H9 (cell line): ENCODE results near the gene SORBS1. TPM values are rescaled to one million over a fixed set of nuclear protein-coding genes. Genes with fewer than 3 reads are reported as not detected.

Experiments
- DNase-seq: peaks from one replicate; pipeline ENCODE4 v3.0.0-alpha.2; 2017
- H2AFZ ChIP-seq: one replicate; pipeline ENCODE4 v1.6.1; 2013; ENCODE audit warnings: mild to moderate bottlenecking, low read length, control low read depth, moderate library complexity
- H2AK5ac ChIP-seq: 2 replicates; pipeline ENCODE4 v1.6.1; 2013; ENCODE audit warnings: low read length, control low read depth, mixed read lengths; ENCODE audit not compliant: insufficient read length
- H2BK120ac ChIP-seq: one replicate; pipeline ENCODE4 v1.6.1; 2013; ENCODE audit warnings: low read depth, mild to moderate bottlenecking, low read length, control low read depth, inconsistent platforms; ENCODE audit not compliant: poor library complexity, severe bottlenecking
- H2BK12ac ChIP-seq: 2 replicates; pipeline ENCODE4 v1.6.1; 2013; ENCODE audit warnings: low read length, control low read depth, mixed read lengths, low read depth; ENCODE audit not compliant: insufficient read length
- H2BK15ac ChIP-seq: 2 replicates; pipeline ENCODE4 v1.6.1; 2013; ENCODE audit warnings: low read depth, low read length, control low read depth
- H2BK20ac ChIP-seq: one replicate; pipeline ENCODE4 v1.6.1; 2013; ENCODE audit warnings: low read depth, mild to moderate bottlenecking, low read length, control low read depth, inconsistent platforms; ENCODE audit not compliant: poor library complexity, severe bottlenecking
- H2BK5ac ChIP-seq: 2 replicates; pipeline ENCODE4 v1.6.1; 2013; ENCODE audit warnings: low read length, control low read depth, mixed read lengths; ENCODE audit not compliant: insufficient read length
- H3K14ac ChIP-seq: 2 replicates; pipeline ENCODE4 v1.6.1; 2013; ENCODE audit warnings: low read length, control low read depth; ENCODE audit not compliant: insufficient read depth
- H3K18ac ChIP-seq: 2 replicates; pipeline ENCODE4 v1.6.1; 2013; ENCODE audit warnings: low read depth, mild to moderate bottlenecking, mixed read lengths, low read length, control low read depth; ENCODE audit not compliant: insufficient read length
- H3K23ac ChIP-seq: 2 replicates; pipeline ENCODE4 v1.6.1; 2013; ENCODE audit warnings: low read length, control low read depth, mixed read lengths, low read depth; ENCODE audit not compliant: insufficient read length
- H3K23me2 ChIP-seq: 2 replicates; pipeline ENCODE4 v1.6.1; 2013; ENCODE audit warnings: low read depth, mild to moderate bottlenecking, mixed read lengths, low read length, control low read depth; ENCODE audit not compliant: insufficient read length, poor library complexity, severe bottlenecking
- H3K27ac ChIP-seq: 2 replicates; pipeline ENCODE4 v1.5.1; 2013; ENCODE audit warnings: low read length, control low read depth, mixed read lengths, low read depth; ENCODE audit not compliant: insufficient read length
- H3K27me3 ChIP-seq: 2 replicates; pipeline ENCODE4 v1.6.1; 2013; ENCODE audit warnings: low read length, control low read depth, inconsistent platforms; ENCODE audit not compliant: insufficient read depth
- H3K4ac ChIP-seq: 2 replicates; pipeline ENCODE4 v1.6.1; 2013; ENCODE audit warnings: low read depth, mild to moderate bottlenecking, control low read depth, inconsistent platforms, low read length, moderate library complexity
- H3K4me1 ChIP-seq: 2 replicates; pipeline ENCODE4 v1.6.1; 2013; ENCODE audit warnings: low read length, control low read depth, inconsistent platforms; ENCODE audit not compliant: insufficient read depth
- H3K4me2 ChIP-seq: 2 replicates; pipeline ENCODE4 v1.6.1; 2013; ENCODE audit warnings: low read length, control low read depth, mixed read lengths; ENCODE audit not compliant: insufficient read length, insufficient read depth
- H3K56ac ChIP-seq: 2 replicates; pipeline ENCODE4 v1.6.1; 2013; ENCODE audit warnings: low read depth, mild to moderate bottlenecking, mixed read lengths, low read length, control low read depth; ENCODE audit not compliant: insufficient read length
- H3K79me1 ChIP-seq: 2 replicates; pipeline ENCODE4 v1.6.1; 2013; ENCODE audit warnings: low read depth, mild to moderate bottlenecking, moderate library complexity, low read length, control low read depth, inconsistent platforms; ENCODE audit not compliant: insufficient read depth, poor library complexity, severe bottlenecking
- H3K79me2 ChIP-seq: 2 replicates; pipeline ENCODE4 v1.6.1; 2013; ENCODE audit warnings: low read length, control low read depth, inconsistent platforms; ENCODE audit not compliant: insufficient read depth
- H3K9ac ChIP-seq: 2 replicates; pipeline ENCODE4 v1.6.1; 2013; ENCODE audit warnings: low read length, control low read depth, mixed read lengths; ENCODE audit not compliant: insufficient read length; ENCODE audit errors: extremely low read depth
- H3K9me3 ChIP-seq: one replicate; pipeline ENCODE4 v1.6.1; 2013; ENCODE audit warnings: low read depth, low read length, inconsistent platforms; ENCODE audit not compliant: control insufficient read depth
- H3T11ph ChIP-seq: one replicate; pipeline ENCODE4 v1.6.1; 2013; ENCODE audit warnings: mild to moderate bottlenecking, low read length, control low read depth, inconsistent platforms
- H4K20me1 ChIP-seq: one replicate; pipeline ENCODE4 v1.6.1; 2013; ENCODE audit not compliant: control insufficient read depth, insufficient read length, insufficient read depth
- H4K5ac ChIP-seq: 2 replicates; pipeline ENCODE4 v1.6.1; 2013; ENCODE audit warnings: low read depth, mild to moderate bottlenecking, mixed read lengths, low read length, control low read depth; ENCODE audit not compliant: insufficient read length
- H4K8ac ChIP-seq: replicated peaks from 2 replicates; pipeline ENCODE4 v1.6.1; 2013; ENCODE audit warnings: low read length, control low read depth, mixed read lengths, low read depth; ENCODE audit not compliant: insufficient read length
- H4K91ac ChIP-seq: 2 replicates; pipeline ENCODE4 v1.6.1; 2013; ENCODE audit warnings: low read depth, mild to moderate bottlenecking, moderate library complexity, mixed read lengths, low read length, control low read depth; ENCODE audit not compliant: insufficient read length
- H3K27ac Mint-ChIP-seq, 3 experiments: 2 replicates in 2 of 3; 3 replicates in 1 of 3; pipeline ENCODE4 v1.8.0; 2020 to 2021; ENCODE audit warnings: mixed read lengths in 3 of 3, mild to moderate bottlenecking in 1 of 3, moderate library complexity in 1 of 3
- H3K27me3 Mint-ChIP-seq: 2 replicates; pipeline ENCODE4 v1.8.0; 2021; ENCODE audit warnings: low read depth, mild to moderate bottlenecking, moderate library complexity, mixed read lengths
- H3K36me3 Mint-ChIP-seq, 3 experiments: 2 replicates in 2 of 3; 3 replicates in 1 of 3; pipeline ENCODE4 v1.8.0; 2020 to 2021; ENCODE audit warnings: low read depth in 3 of 3, mixed read lengths in 3 of 3; ENCODE audit not compliant: insufficient read depth in 1 of 3
- H3K4me1 Mint-ChIP-seq, 2 experiments: 2 replicates each; pipeline ENCODE4 v1.8.0; 2020; ENCODE audit warnings: mixed read lengths in 2 of 2
- H3K4me3 Mint-ChIP-seq, 2 experiments: 2 replicates in 1 of 2; 3 replicates in 1 of 2; pipeline ENCODE4 v1.8.0; 2020 to 2021; ENCODE audit warnings: mild to moderate bottlenecking in 2 of 2, mixed read lengths in 2 of 2, moderate library complexity in 1 of 2
- H3K9me3 Mint-ChIP-seq, 2 experiments: 2 replicates in 1 of 2; 3 replicates in 1 of 2; pipeline ENCODE4 v1.8.0; 2020; ENCODE audit warnings: mild to moderate bottlenecking in 2 of 2, mixed read lengths in 2 of 2, moderate library complexity in 1 of 2
- WGBS: extraction: QIAGEN DNeasy Blood & Tissue Kit; methylation state at CpG from one replicate; pipeline ENCODE4 v1.1.7; 2013; ENCODE audit warnings: missing lambda C conversion rate, low lambda C conversion rate, mixed read lengths; ENCODE audit not compliant: insufficient read length; ENCODE audit errors: extremely low coverage; 5-methylcytosine and 5-hydroxymethylcytosine counted together
- total RNA-seq: library from RNA; stranded (reverse); gene quantifications from 2 replicates; pipeline ENCODE4 v1.2.1, GENCODE V29; 2021
- TF ChIP-seq, protein P1 (sequence below): fragments of 200-600 bp; sonication (generic); conservative IDR thresholded peaks from 3 replicates; pipeline ENCODE4 v1.8.0; 2021; ENCODE audit warnings: antibody characterized with exemption, mild to moderate bottlenecking

The SORBS1 gene
- total RNA-seq, 1 experiment from 2014 or later = 24.3 TPM

DNA sequence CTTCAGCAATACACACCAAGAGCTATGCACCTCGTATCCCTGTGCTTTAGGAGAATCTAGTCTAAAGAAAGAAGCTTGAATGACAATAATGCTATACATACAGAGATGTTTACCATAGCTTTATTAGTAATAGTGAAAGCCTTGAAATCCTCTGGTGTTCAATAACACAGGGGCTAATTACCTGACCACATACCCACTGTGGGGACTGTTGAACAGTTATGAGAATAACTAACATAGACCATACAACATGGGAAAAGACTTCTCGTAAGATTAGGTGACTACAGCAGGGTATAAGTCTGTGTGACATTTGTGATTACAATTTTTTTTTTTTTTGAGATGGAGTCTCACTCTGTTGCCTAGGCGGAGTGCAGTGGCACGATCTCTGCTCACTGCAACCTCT lies 111.0 kb downstream of the SORBS1 start:
- Histone ChIP-seq H2BK120ac (no peak overlapping the region), H3K79me1 (no peaks in the 10 kb centered on the region), H4K5ac (no peak overlapping the region), H4K20me1 (no peaks in the 10 kb centered on the region), H3K14ac (no peak overlapping the region), H3K23me2 (no peaks in the 10 kb centered on the region), H3K4ac (no peak overlapping the region), H3K18ac (no peak overlapping the region), H3K56ac (no peak overlapping the region), H3K9me3 (no peaks in the 10 kb centered on the region), H2BK5ac (no peak overlapping the region), H2BK15ac (no peak overlapping the region), H3K27ac (no peak overlapping the region), H2BK20ac (no peak overlapping the region), H3K9ac (no peak overlapping the region), H3K23ac (no peak overlapping the region), H2BK12ac (no peak overlapping the region), H3K4me1 (peaks cover 2% of the 10 kb centered on the region; the same call in 1 of the 2 replicates), H2AFZ (no peak overlapping the region), H2AK5ac (no peak overlapping the region), H3K27me3 (no peaks in the 10 kb centered on the region), H3K79me2 (no peaks in the 10 kb centered on the region), H4K91ac (no peak overlapping the region), H3K4me2 (no peak overlapping the region), H4K8ac (no peak overlapping the region), H3T11ph (no peak overlapping the region)
- Mint-ChIP-seq H3K4me3 (no peak overlapping the region), H3K27me3 (no peaks in the 10 kb centered on the region), H3K9me3 (no peaks in the 10 kb centered on the region), H3K27ac (no peak overlapping the region), H3K36me3 (no peaks in the 10 kb centered on the region), H3K4me1 (peaks cover 16 to 30% of the 10 kb centered on the region in 2 experiments)
- TF ChIP-seq, protein P1, sequence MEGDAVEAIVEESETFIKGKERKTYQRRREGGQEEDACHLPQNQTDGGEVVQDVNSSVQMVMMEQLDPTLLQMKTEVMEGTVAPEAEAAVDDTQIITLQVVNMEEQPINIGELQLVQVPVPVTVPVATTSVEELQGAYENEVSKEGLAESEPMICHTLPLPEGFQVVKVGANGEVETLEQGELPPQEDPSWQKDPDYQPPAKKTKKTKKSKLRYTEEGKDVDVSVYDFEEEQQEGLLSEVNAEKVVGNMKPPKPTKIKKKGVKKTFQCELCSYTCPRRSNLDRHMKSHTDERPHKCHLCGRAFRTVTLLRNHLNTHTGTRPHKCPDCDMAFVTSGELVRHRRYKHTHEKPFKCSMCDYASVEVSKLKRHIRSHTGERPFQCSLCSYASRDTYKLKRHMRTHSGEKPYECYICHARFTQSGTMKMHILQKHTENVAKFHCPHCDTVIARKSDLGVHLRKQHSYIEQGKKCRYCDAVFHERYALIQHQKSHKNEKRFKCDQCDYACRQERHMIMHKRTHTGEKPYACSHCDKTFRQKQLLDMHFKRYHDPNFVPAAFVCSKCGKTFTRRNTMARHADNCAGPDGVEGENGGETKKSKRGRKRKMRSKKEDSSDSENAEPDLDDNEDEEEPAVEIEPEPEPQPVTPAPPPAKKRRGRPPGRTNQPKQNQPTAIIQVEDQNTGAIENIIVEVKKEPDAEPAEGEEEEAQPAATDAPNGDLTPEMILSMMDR = no peak
- WGBS = no CpG with 5 or more reads among the region's 4 CpGs
- no peak for DNase-seq
